ENCODE results near the gene GNAT3. TPM values are rescaled to one million over a fixed set of nuclear protein-coding genes. Genes with fewer than 3 reads are reported as not detected.

GNAT3 gene
- total RNA-seq, 2 experiments from 2014 or later = not detected

DNA sequence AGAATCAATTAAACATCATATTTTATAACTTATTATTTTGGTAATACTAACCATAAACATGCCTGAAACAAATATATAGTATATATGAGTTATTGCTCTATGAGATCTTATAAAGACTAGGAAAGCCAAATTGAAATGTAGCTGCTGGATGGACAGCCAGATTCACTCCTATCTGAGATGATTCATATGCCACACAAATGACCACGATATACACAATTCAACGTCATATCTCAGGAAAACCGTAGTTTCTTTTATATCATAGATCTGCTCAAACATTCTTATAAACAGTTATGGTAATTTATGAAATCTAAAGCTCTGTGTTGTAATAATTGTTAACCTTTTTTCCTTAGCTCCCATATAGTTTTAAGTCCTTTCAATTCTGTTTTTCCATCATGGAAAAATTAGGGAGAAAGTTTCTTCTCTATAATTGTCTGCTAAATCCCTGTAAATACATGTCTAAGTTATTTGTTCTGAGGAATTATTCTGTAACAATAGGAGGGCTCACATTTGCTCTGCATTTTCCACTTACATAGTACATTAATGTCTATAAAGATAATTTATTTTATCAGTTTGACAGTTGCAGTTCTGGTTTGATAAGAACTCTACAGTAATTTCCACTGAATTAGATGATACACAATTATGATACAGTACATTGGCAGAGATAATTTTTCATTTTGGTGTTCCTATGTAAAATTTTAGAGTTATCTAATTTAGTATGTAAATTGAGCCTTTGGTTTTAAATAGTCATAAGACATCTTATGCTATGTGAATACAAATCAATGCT, 42.7 kb downstream of the GNAT3 start:
- CTCF ChIA-PET = no interaction called here
- Mint-ChIP-seq H3K27me3 (no peaks in the 10 kb centered on the region), H3K27ac (no peak overlapping the region), H3K36me3 (ENCODE audit: low read depth) (no peaks in the 10 kb centered on the region), H3K4me3 (no peak overlapping the region), H3K9me3 (no peaks in the 10 kb centered on the region), H3K4me1 (no peaks in the 10 kb centered on the region)
- POLR2A ChIA-PET = no interaction called here
- no peak for DNase-seq

DNA sequence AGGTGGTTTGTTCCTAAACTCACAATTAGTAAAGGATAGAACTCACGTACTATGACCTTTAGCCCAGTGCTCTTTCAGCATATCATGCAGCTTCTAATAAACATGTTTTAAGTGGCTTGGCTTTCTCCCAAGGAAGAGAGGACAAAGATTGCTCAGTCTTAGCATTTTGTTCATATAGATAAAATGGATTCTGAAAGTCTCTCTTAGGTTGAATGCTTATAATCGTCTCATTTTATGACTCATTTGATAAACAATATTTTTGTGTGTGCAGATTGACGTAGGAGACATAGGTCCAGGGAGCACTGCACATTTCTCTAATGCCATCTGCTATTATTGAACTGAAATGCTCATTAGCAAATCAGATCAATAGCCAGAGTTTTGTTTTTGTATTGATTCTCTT, 44.8 kb downstream of the GNAT3 start:
- H3K4me1 Mint-ChIP-seq = no peaks in the 10 kb centered on the region
- no peak overlapping the region for H3K27ac Mint-ChIP-seq
- ChIA-PET CTCF (no interaction called here), POLR2A (no interaction called here)
- H3K9me3 Mint-ChIP-seq = no peaks in the 10 kb centered on the region
- no peak for DNase-seq
- no peaks in the 10 kb centered on the region for H3K36me3 Mint-ChIP-seq (ENCODE audit: low read depth)
- no peak overlapping the region for H3K4me3 Mint-ChIP-seq
- H3K27me3 Mint-ChIP-seq = no peaks in the 10 kb centered on the region

DNA sequence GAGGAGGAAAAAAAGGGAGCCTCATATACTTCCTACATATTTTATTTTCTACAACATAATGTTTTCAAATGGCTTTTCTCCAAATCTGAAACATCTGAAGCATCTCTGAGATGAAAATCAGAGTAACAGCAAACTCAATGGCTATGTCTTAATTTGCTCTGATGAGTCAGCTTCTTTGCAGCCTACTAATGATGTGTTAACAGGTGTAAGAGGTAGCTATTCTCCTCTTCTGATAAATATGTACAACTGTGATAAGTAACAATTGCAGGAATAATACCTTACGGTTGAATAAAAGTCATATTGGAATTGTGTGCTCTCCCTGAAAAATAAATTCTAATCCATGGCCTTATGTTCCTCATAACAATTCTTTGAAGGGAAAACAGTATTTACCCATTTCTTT, 45.2 kb downstream of the GNAT3 start:
- Mint-ChIP-seq H3K4me3 (no peak overlapping the region), H3K27me3 (no peaks in the 10 kb centered on the region), H3K4me1 (no peaks in the 10 kb centered on the region), H3K27ac (no peak overlapping the region), H3K36me3 (ENCODE audit: low read depth) (no peaks in the 10 kb centered on the region), H3K9me3 (no peaks in the 10 kb centered on the region)
- POLR2A ChIA-PET = no interaction called here
- CTCF ChIA-PET = no interaction called here
- DNase-seq = no peak

DNA sequence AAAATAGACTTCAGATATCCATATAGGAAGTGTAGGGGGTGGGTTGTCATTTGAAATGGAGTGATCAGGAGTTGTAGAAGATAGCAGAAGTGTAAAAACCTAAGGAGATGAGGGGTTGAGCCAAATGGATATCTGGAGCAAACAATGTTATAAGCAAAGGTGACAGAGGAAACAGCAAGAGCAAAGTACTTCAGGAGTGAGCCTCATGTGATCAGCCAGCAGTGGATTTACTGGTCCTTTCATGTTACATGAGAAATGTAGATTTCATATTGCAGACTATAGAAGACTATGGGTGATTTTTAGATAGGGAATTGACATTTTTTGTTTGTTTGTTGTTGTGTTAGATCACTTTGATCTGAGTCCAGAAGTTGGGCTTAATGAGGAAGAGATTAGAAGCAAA, 47.7 kb downstream of the GNAT3 start:
- ChIA-PET CTCF (no interaction called here), POLR2A (no interaction called here)
- H3K4me3 Mint-ChIP-seq = no peak overlapping the region
- H3K27ac Mint-ChIP-seq = no peak overlapping the region
- H3K36me3 Mint-ChIP-seq (ENCODE audit: low read depth) = no peaks in the 10 kb centered on the region
- no peaks in the 10 kb centered on the region for H3K9me3 Mint-ChIP-seq
- H3K4me1 Mint-ChIP-seq = no peaks in the 10 kb centered on the region
- no peaks in the 10 kb centered on the region for H3K27me3 Mint-ChIP-seq
- no peak for DNase-seq

DNA sequence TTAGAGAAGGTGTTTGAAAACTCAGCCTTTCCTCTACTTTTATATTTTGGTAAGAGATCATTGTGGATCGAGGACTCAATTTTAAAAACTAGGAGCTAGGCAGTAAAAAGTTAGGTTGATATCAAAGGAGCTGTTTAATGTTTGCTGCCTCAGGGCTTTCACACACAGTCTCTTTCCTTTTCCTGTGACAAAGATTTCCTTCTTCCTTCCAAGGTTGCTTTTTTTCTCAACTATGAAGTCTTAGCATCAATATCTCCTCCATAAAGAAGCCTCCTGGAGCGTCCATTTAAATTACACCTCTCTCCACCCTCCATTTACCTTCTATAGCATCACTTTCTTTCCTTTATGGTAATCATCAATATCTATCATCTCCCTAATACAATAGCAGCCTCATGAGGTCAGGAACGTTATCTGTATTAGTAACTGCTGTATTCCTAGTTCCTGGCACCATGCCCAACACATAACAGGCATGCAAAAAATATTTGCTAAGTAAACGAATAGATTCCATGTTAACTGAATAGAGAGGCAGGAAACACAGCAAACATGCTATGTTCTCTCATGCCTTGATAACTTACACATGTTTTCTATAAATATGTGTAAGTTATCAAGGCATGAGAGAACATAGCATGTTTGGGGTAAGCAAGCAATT, 48.5 kb downstream of the GNAT3 start:
- ChIA-PET CTCF (no interaction called here), POLR2A (no interaction called here)
- no peak overlapping the region for H3K27ac Mint-ChIP-seq
- H3K9me3 Mint-ChIP-seq = no peaks in the 10 kb centered on the region
- no peaks in the 10 kb centered on the region for H3K36me3 Mint-ChIP-seq (ENCODE audit: low read depth)
- H3K4me3 Mint-ChIP-seq = no peak overlapping the region
- H3K27me3 Mint-ChIP-seq = no peaks in the 10 kb centered on the region
- DNase-seq = no peak
- no peaks in the 10 kb centered on the region for H3K4me1 Mint-ChIP-seq

DNA sequence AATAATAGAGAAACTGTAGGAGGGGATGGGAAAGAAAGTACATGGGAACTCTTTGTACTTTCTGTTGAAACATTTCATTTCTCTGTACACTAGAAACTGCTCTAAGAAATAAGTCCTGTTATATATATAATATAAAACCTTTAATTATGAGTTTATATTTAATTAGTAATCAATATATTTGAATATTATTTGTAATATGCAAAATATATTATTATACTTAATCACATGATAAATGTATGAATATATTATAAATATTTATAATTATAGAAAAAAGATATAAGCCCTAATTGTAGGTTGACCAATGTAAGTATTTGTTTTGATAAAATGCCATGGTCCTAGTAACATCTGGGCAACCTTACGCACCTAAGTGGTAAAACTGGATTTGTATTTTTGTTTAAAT, 51.0 kb downstream of the GNAT3 start:
- H3K36me3 Mint-ChIP-seq (ENCODE audit: low read depth) = no peaks in the 10 kb centered on the region
- no peak overlapping the region for H3K4me3 Mint-ChIP-seq
- H3K9me3 Mint-ChIP-seq = no peaks in the 10 kb centered on the region
- ChIA-PET CTCF (no interaction called here), POLR2A (no interaction called here)
- DNase-seq = no peak
- H3K27me3 Mint-ChIP-seq = no peaks in the 10 kb centered on the region
- H3K27ac Mint-ChIP-seq = no peak overlapping the region
- no peaks in the 10 kb centered on the region for H3K4me1 Mint-ChIP-seq

DNA sequence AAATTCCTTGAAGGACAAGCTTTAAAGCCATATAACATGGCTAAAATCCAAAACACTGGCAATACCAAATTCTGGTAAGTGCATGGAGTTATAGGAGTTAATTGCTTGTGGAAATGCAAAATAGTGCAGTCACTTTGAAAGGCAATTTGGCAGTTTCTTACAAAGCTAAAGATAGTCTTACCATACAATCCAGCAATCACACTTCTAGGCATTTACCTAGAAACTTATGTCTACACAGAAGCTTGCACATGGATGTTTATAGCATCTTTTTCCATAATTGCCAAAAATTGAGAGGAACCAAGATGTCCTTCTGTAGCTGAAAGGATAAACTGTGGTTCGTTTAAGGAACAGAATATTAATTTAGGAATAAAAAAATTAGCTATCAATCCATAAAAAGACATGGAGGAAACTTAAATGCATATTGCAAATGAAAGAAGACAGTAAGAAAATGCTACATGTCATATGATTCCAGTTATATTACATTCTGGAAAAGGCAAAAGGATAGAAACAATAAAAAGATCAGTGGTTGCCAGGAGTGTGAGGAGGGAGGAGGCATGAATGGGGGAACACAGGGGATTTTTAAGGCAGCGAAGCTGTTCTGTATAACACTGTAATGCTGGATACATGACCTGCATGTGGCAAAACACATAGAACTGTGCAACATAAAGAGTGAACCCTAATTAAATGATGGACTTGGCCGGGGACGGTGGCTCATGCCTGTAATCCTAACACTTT, 51.9 kb downstream of the GNAT3 start:
- Mint-ChIP-seq H3K4me3 (no peak overlapping the region), H3K4me1 (no peaks in the 10 kb centered on the region), H3K27ac (no peak overlapping the region), H3K27me3 (no peaks in the 10 kb centered on the region), H3K9me3 (no peaks in the 10 kb centered on the region), H3K36me3 (ENCODE audit: low read depth) (no peaks in the 10 kb centered on the region)
- CTCF ChIA-PET = interaction anchor here (1.1 kb wide), 1 partner anchor 26 kb away, joined by 3 read pairs; no protein-coding TSS in a partner anchor
- no peak for DNase-seq
- POLR2A ChIA-PET = no interaction called here

DNA sequence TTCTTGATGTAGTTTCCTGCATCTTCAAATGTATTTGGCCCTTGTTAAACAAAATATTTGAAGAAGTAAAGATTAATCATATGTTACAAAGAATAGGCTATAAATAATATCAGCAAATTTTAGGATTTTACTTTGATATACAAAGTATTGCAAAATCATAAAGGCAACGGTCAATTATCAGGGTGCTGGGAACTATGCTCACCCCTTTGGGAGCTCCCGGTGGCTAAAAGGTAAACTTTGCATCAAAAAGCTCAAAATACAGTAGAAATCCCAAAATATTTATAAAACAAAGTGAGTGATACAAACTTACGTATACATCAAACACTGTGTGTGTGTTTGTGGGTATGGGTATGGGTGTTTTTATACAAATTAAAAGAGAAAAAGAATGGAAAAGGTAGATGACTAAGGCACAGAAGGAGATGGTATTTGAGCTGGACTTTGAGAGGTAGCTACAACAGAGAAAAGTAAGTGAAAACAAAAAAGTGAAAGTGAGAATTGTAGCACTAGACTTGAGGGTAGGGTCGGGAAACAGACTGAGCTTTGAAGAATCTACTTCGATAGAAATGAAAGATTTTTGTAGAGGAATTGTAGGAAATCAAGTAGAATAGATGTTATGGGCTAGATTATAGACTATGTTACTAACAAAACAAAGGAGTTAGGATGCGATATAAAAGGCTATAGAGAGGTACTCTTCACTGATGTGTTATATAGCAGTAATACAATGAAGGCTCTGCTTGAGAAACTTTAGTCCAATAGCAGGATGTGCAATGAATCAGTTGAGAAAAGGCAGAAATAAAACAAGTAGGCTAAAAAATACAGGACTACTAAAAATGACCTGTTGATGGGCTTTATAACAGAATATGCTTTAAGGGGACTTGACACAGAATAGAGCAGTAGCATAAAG, 52.8 kb downstream of the GNAT3 start:
- Mint-ChIP-seq H3K4me3 (no peak overlapping the region), H3K27ac (no peak overlapping the region), H3K36me3 (ENCODE audit: low read depth) (no peaks in the 10 kb centered on the region), H3K4me1 (no peaks in the 10 kb centered on the region), H3K9me3 (no peaks in the 10 kb centered on the region), H3K27me3 (no peaks in the 10 kb centered on the region)
- ChIA-PET CTCF (interaction anchor here (1.1 kb wide), 1 partner anchor 26 kb away, joined by 3 read pairs; no protein-coding TSS in a partner anchor), POLR2A (no interaction called here)
- DNase-seq = no peak

DNA sequence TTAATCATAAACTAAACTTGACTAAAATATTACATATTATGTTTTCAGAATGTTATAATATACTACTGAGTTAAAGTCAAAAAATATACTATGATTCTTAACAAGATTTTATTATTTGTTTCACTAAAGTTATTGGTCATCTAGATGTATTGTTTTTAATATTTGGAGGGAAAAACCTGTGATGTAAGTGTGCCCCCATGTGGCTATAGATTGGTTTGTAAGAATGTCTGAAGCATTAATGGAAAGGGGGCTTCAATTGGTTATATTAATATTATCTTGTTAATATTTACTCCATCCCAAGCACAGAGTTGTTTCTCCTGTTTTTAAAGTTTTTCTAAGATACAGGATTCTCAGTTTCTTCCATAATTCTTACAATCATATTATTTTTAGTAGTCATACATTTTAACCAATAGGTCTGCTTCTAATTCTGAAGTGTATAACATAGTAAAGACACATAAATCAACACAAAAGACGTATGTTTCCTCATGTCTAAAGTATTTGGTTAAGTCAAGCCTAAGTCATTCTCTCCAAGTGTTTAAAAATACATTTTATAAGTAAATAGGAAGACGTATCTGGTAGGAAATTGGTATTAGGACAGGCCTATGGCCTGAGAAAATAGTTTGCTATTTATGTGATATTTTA, 58.0 kb downstream of the GNAT3 start:
- no peak overlapping the region for H3K4me3 Mint-ChIP-seq
- no peak overlapping the region for H3K27ac Mint-ChIP-seq
- no peaks in the 10 kb centered on the region for H3K36me3 Mint-ChIP-seq (ENCODE audit: low read depth)
- no peaks in the 10 kb centered on the region for H3K9me3 Mint-ChIP-seq
- no peaks in the 10 kb centered on the region for H3K4me1 Mint-ChIP-seq
- ChIA-PET CTCF (no interaction called here), POLR2A (no interaction called here)
- DNase-seq = no peak
- no peaks in the 10 kb centered on the region for H3K27me3 Mint-ChIP-seq

DNA sequence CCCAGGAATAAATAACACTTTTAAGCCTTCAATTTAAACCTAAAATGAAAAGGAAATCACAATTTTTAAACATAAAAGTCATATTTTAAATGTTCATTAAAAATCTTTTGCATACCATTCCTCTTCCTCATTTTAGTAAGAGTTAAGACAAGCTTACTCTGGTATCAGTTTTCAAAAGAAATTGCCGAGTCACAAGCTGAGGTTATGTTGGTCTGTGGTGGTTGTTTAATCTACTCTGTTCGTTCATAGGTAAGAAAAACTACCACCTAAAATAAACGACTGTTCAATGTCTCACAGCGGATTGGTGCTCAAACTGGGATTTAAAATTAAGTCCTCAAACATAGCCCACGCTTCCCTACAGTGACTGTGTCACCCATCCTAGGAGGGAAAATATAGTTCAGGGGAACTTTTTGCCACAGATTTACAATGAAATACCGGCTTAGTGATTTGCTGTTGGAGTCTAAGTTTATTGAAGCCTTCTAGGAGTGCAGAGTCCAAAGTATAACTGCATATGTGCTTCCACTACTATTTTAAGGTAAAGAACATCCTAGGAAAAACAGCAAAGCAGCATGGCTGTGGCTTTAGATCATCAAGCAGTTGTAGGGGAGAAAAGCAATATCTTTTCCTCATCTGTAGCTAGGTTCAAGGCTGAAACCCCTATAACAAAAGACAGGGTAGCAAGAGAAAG, 61.1 kb downstream of the GNAT3 start:
- Mint-ChIP-seq H3K27me3 (no peaks in the 10 kb centered on the region), H3K4me1 (no peaks in the 10 kb centered on the region), H3K4me3 (no peak overlapping the region), H3K27ac (no peak overlapping the region), H3K36me3 (ENCODE audit: low read depth) (no peaks in the 10 kb centered on the region), H3K9me3 (no peaks in the 10 kb centered on the region)
- ChIA-PET POLR2A (no interaction called here), CTCF (no interaction called here)
- no peak for DNase-seq

DNA sequence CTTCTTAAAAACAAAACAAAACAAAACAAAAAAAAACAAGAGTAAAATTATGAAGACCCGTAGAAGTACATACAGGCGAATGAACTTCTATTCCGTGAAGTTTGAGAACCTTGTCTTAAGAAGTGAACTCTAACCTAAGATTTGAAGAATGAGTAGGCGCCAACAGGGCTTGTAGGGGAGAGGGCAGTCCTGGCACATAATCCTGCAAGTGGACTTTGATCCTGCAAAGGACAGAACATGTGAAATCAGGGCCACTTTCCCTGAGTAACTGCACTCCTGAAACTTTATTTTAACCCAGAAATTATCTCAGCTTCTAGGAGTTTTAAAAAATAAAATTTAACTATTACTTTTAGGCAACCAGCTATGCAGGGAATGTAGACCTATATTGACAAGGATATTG, 62.0 kb downstream of the GNAT3 start:
- no peaks in the 10 kb centered on the region for H3K36me3 Mint-ChIP-seq (ENCODE audit: low read depth)
- CTCF ChIA-PET = no interaction called here
- H3K4me3 Mint-ChIP-seq = no peak overlapping the region
- no peaks in the 10 kb centered on the region for H3K9me3 Mint-ChIP-seq
- POLR2A ChIA-PET = no interaction called here
- no peaks in the 10 kb centered on the region for H3K4me1 Mint-ChIP-seq
- H3K27ac Mint-ChIP-seq = no peak overlapping the region
- H3K27me3 Mint-ChIP-seq = no peaks in the 10 kb centered on the region
- no peak for DNase-seq

DNA sequence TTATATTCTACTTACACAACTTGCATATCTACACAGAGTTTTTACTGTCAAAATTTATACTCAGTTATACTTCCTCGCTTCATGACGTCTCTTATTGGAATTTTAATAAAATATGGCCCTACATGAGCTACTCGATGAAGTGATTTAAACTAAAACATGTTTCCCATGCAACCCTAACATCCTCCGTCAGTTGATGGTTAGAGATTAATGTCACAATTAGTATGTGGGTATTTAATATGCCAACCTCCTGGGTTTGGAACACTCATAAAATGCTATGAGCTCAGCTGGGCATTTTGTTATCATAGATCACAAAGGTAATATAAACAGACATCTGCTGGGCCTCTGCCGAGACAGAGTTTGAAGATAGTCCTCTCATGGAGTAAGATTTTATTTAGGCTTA, 66.5 kb downstream of the GNAT3 start:
- ChIA-PET POLR2A (no interaction called here), CTCF (no interaction called here)
- Mint-ChIP-seq H3K27ac (no peak overlapping the region), H3K36me3 (ENCODE audit: low read depth) (no peaks in the 10 kb centered on the region), H3K4me3 (no peak overlapping the region), H3K9me3 (no peaks in the 10 kb centered on the region), H3K4me1 (no peaks in the 10 kb centered on the region), H3K27me3 (no peaks in the 10 kb centered on the region)
- DNase-seq = no peak
